GM23248 (cell line): ENCODE data around the gene CRHR2. TPM values are rescaled to one million over a fixed set of nuclear protein-coding genes. Genes with fewer than 3 reads are reported as not detected.
"Not testable (repeated sequence)": the region's sequence is repeated elsewhere in the genome, so short reads cannot be mapped to it uniquely, and the experiment has no call there.

ENCODE experiments used
- DNase-seq: peaks from one replicate; pipeline ENCODE4 v3.0.0-alpha.2; 2015
- H2AFZ ChIP-seq: fragments of 200-600 bp; sonication (generic); 2 replicates; pipeline ENCODE4 v1.6.1; 2016; ENCODE audit warnings: antibody characterized with exemption
- H3F3A ChIP-seq: fragments of 200-600 bp; sonication (generic); 2 replicates; pipeline ENCODE4 v1.6.1; 2016; ENCODE audit warnings: mild to moderate bottlenecking, antibody characterized with exemption, mixed run types; ENCODE audit not compliant: insufficient read depth
- H3K27ac ChIP-seq: fragments of 200-600 bp; sonication (generic); 2 replicates; pipeline ENCODE4 v1.5.1; 2016; ENCODE audit warnings: mild to moderate bottlenecking
- H3K27me3 ChIP-seq: fragments of 200-600 bp; sonication (generic); replicated peaks from 2 replicates; pipeline ENCODE4 v1.6.1; 2016; ENCODE audit warnings: mild to moderate bottlenecking; ENCODE audit not compliant: insufficient read depth
- H3K36me3 ChIP-seq: fragments of 200-600 bp; sonication (generic); 2 replicates; pipeline ENCODE4 v1.6.1; 2016; ENCODE audit warnings: low read depth, mild to moderate bottlenecking
- H3K4me1 ChIP-seq: fragments of 200-600 bp; sonication (generic); 2 replicates; pipeline ENCODE4 v1.6.1; 2016; ENCODE audit warnings: mild to moderate bottlenecking; ENCODE audit not compliant: insufficient read depth
- H3K4me2 ChIP-seq: fragments of 200-600 bp; sonication (generic); one replicate; pipeline ENCODE4 v1.6.1; 2016; ENCODE audit warnings: mild to moderate bottlenecking; ENCODE audit not compliant: unreplicated experiment
- H3K4me3 ChIP-seq: fragments of 200-600 bp; sonication (generic); 2 replicates; pipeline ENCODE4 v1.5.1; 2016; ENCODE audit warnings: mild to moderate bottlenecking
- H3K79me2 ChIP-seq: fragments of 200-600 bp; sonication (generic); 2 replicates; pipeline ENCODE4 v1.6.1; 2016; ENCODE audit warnings: mild to moderate bottlenecking; ENCODE audit not compliant: insufficient read depth
- H3K9ac ChIP-seq: fragments of 200-600 bp; sonication (generic); 2 replicates; pipeline ENCODE4 v1.6.1; 2016; ENCODE audit warnings: mild to moderate bottlenecking
- H3K9me2 ChIP-seq: fragments of 200-600 bp; sonication (generic); 2 replicates; pipeline ENCODE4 v1.6.1; 2016; ENCODE audit warnings: mixed run types, mild to moderate bottlenecking, moderate library complexity; ENCODE audit not compliant: insufficient read depth
- H3K9me3 ChIP-seq: fragments of 200-600 bp; sonication (generic); one replicate; pipeline ENCODE4 v1.6.1; 2017; ENCODE audit warnings: low read depth
- H4K20me1 ChIP-seq: fragments of 200-600 bp; sonication (generic); 2 replicates; pipeline ENCODE4 v1.6.0; 2016; ENCODE audit not compliant: insufficient read depth
- EZH2 ChIP-seq: fragments of 200-600 bp; sonication (generic); IDR thresholded peaks from 2 replicates; pipeline ENCODE4 v1.6.1; 2018; ENCODE audit warnings: antibody characterized with exemption, mild to moderate bottlenecking; ENCODE audit not compliant: insufficient read depth, poor library complexity, severe bottlenecking
- EZH2phosphoT487 ChIP-seq: fragments of 200-600 bp; sonication (generic); IDR thresholded peaks from 2 replicates; pipeline ENCODE4 v1.6.1; 2018; ENCODE audit warnings: antibody characterized with exemption, moderate library complexity, mild to moderate bottlenecking, low read depth; ENCODE audit not compliant: insufficient read depth
- WGBS, 2 experiments: methylation state at CpG; one replicate each; pipeline ENCODE4 v1.1.6; 2015 to 2017; ENCODE audit warnings: low lambda C conversion rate in 2 of 2, low coverage in 1 of 2; ENCODE audit errors: missing lambda C conversion rate in 2 of 2; 5-methylcytosine and 5-hydroxymethylcytosine counted together
- in situ Hi-C: fragments of 300-500 bp; cut with MboI; formaldehyde crosslinking; loops from 2 replicates; pipeline ENCODE4 v1.15.0; 2020
- polyA plus RNA-seq: library from polyadenylated mRNA; unstranded; fragments of >200 nt; fragmentation: Nextera tagmentation; extraction: Ambion mirVana; gene quantifications from 2 replicates; pipeline ENCODE4 v1.2.1, GENCODE V29; 2016
- total RNA-seq: library from RNA; depleted of rRNA; stranded (reverse); fragments of >200 nt; shearing (Covaris generic); gene quantifications from 2 replicates; pipeline ENCODE4 v1.2.3, GENCODE V29; 2014

CRHR2 gene
- total and polyA plus RNA-seq, 2 experiments from 2014 or later: 0.05 TPM; not detected in 1

DNA sequence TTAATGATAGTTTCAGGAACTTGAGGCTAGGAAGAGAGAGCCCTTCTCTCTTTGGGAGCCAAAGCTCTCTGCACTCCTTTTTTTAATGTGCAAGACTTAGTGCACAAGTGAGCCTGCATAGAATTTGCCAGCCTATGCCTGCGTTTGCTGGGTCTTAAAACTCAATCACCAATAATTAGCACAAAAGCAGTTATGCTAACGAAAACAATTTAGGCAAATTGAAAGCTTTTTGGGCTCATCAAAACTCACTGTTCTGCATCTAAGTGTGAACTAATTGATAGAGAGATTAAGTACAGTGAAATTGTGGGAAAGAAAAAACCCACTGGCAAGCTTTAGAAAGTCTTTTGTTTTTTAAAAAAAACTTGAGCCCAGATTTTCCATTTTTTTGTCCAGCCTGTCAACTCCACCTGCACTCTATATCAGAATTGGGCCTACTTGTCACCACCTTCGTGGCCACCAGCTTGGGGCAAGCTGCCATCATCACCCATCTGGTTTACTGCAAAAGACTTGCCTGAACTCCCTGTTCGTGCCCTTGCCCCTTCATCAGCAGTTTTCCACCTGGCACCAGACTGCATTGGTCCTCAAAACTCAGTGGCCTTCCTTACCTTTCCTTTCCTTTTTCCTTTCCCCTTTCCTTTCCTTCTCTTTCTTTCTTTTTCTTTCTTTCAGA lies 37.8 kb downstream of the CRHR2 start:
- no peak overlapping the region for H3K9ac ChIP-seq
- in situ Hi-C loops: no loop called here
- no peak for DNase-seq
- H3K27me3 ChIP-seq: no peaks in the 10 kb centered on the region
- 59 to 62% methylated on average over 4 of the region's 4 CpGs for whole genome bisulfite sequencing, 2 experiments
- peaks cover 25% of the 10 kb centered on the region for H3K79me2 ChIP-seq
- no peaks in the 10 kb centered on the region for H3K9me3 ChIP-seq
- H3F3A ChIP-seq: peaks cover 46% of the 10 kb centered on the region
- no peak overlapping the region for H2AFZ ChIP-seq
- H4K20me1 ChIP-seq: no peaks in the 10 kb centered on the region
- no peak overlapping the region for H3K4me2 ChIP-seq
- H3K9me2 ChIP-seq: no peaks in the 10 kb centered on the region
- no peak overlapping the region for H3K4me3 ChIP-seq
- no peak for TF ChIP-seq EZH2
- H3K27ac ChIP-seq: no peak overlapping the region
- H3K4me1 ChIP-seq: no peaks in the 10 kb centered on the region
- peaks cover 42% of the 10 kb centered on the region for H3K36me3 ChIP-seq

DNA sequence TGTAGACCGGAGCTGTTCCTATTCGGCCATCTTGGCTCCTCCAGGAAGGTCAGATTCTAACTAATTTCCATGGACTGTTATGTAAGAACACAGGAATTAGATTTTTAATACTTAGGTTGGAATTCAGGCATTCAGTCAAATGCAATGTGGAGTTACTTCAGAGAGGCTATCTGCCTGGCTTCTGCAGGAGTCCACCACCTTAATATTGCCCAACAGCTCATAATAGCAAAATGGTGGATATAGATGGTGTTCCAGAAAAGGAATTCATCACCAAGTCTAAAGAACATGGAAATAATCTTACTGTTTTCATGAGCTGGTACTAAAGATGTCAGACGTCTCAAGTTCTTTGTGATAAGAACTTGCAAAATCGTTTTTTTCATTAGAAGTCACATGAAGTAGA lies 39.5 kb downstream of the CRHR2 start:
- no peaks in the 10 kb centered on the region for H4K20me1 ChIP-seq
- H3K4me3 ChIP-seq: no peak overlapping the region
- no peak overlapping the region for H3K27ac ChIP-seq
- no peak for DNase-seq
- H3K9ac ChIP-seq: no peak overlapping the region
- H3F3A ChIP-seq: peaks cover 46% of the 10 kb centered on the region
- H3K4me1 ChIP-seq: no peaks in the 10 kb centered on the region
- TF ChIP-seq EZH2phosphoT487: no peak
- TF ChIP-seq EZH2: no peak
- no peaks in the 10 kb centered on the region for H3K27me3 ChIP-seq
- no peaks in the 10 kb centered on the region for H3K9me3 ChIP-seq
- H3K79me2 ChIP-seq: peaks cover 28% of the 10 kb centered on the region
- H3K36me3 ChIP-seq: peaks cover 42% of the 10 kb centered on the region
- 85 to 95% methylated on average over 4 of the region's 4 CpGs for WGBS, 2 experiments
- H3K9me2 ChIP-seq: no peaks in the 10 kb centered on the region
- in situ Hi-C loops: no loop called here
- H2AFZ ChIP-seq: no peak overlapping the region
- no peak overlapping the region for H3K4me2 ChIP-seq

DNA sequence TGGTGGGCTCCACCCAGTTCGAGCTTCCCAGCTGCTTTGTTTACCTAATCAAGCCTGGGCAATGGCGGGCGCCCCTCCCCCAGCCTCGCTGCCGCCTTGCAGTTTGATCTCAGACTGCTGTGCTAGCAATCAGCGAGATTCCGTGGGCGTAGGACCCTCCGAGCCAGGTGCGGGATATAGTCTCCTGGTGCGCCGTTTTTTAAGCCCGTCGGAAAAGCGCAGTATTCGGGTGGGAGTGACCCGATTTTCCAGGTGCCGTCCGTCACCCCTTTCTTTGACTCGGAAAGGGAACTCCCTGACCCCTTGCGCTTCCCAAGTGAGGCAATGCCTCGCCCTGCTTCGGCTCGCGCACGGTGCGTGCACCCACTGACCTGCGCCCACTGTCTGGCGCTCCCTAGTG lies 39.9 kb downstream of the CRHR2 start:
- H4K20me1 ChIP-seq, H3K9me3 ChIP-seq, H3K4me1 ChIP-seq, in situ Hi-C loops, H3K9ac ChIP-seq, DNase-seq, H3K9me2 ChIP-seq, H3K27ac ChIP-seq, H2AFZ ChIP-seq, H3K4me2 ChIP-seq, H3K4me3 ChIP-seq, H3K27me3 ChIP-seq: not testable (repeated sequence)
- Histone ChIP-seq H3K36me3 (peaks cover 42% of the 10 kb centered on the region), H3F3A (peaks cover 45% of the 10 kb centered on the region), H3K79me2 (peaks cover 28% of the 10 kb centered on the region)
- WGBS, 2 experiments: 57 to 65% methylated on average over 2 to 7 of the region's 29 CpGs

DNA sequence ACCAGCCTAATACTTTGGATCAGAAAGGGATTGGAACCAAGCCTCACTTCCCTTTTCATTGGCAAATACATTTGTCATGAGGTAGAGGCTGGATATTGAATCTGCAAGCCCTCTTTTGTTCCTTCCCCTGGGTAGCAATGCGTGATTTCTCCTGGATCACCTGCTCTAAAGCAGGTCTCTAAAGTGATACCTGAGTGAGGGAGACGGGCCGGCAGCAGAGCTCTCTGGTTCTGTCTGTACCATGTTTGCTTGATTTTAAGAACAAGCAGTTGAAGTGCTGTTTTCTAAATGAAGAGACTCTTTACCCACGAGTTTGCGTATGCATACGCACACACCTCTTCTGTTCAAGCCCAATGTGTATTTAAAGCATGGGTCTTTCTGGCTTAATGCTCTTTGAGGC lies 46.5 kb downstream of the CRHR2 start:
- WGBS, 2 experiments: 99% methylated on average over 6 of the region's 6 CpGs
- no peaks in the 10 kb centered on the region for H3K4me1 ChIP-seq
- peaks cover 57% of the 10 kb centered on the region for H3K36me3 ChIP-seq
- no peaks in the 10 kb centered on the region for H3K27me3 ChIP-seq
- no peak overlapping the region for H3K27ac ChIP-seq
- no peaks in the 10 kb centered on the region for H4K20me1 ChIP-seq
- in situ Hi-C loops: no loop called here
- H3F3A ChIP-seq: peaks cover 53% of the 10 kb centered on the region
- no peaks in the 10 kb centered on the region for H3K9me3 ChIP-seq
- H3K4me3 ChIP-seq: no peak overlapping the region
- peaks cover 66% of the 10 kb centered on the region for H3K79me2 ChIP-seq
- no peak for DNase-seq
- H2AFZ ChIP-seq: no peak overlapping the region
- no peaks in the 10 kb centered on the region for H3K9me2 ChIP-seq
- no peak for TF ChIP-seq EZH2phosphoT487
- TF ChIP-seq EZH2: no peak
- no peak overlapping the region for H3K4me2 ChIP-seq
- H3K9ac ChIP-seq: no peak overlapping the region
